RWPE1 (cell line): Measurements from ENCODE around the gene NPTN.

Experiments
- CTCF ChIA-PET: fragments of 350-600 bp; sonication (Branson Sonifier 250); formaldehyde crosslinking; extraction: SDS; loops from one replicate; lab custom pipeline; 2021; lab: Yijun Ruan, JAX
- POLR2A ChIA-PET: fragments of 400-600 bp; formaldehyde crosslinking; extraction: SDS; loops from one replicate; lab custom pipeline; 2020; ENCODE audit warnings: antibody characterized with exemption; ENCODE audit not compliant: low non-redundant PET; lab: Yijun Ruan, JAX
- DNase-seq: peaks from one replicate; pipeline ENCODE4 v3.0.0; 2012; ENCODE audit warnings: low spot score
- H3K27ac ChIP-seq: fragments of 450-650 bp; 2 replicates; pipeline ENCODE4 v1.5.1; 2017
- CTCF ChIP-seq: fragments of 450-650 bp; conservative IDR thresholded peaks from 2 replicates; pipeline ENCODE4 v1.5.1; 2017; ENCODE audit warnings: low read depth, mild to moderate bottlenecking

Gene NPTN

GRCh38 chr15:73600413-73601335 lies 32.5 kb downstream of the NPTN start:
- no peak for TF ChIP-seq CTCF
- POLR2A ChIA-PET = no interaction called here
- no peak overlapping the region for H3K27ac ChIP-seq
- CTCF ChIA-PET = no interaction called here
- no peak for DNase-seq

DNA sequence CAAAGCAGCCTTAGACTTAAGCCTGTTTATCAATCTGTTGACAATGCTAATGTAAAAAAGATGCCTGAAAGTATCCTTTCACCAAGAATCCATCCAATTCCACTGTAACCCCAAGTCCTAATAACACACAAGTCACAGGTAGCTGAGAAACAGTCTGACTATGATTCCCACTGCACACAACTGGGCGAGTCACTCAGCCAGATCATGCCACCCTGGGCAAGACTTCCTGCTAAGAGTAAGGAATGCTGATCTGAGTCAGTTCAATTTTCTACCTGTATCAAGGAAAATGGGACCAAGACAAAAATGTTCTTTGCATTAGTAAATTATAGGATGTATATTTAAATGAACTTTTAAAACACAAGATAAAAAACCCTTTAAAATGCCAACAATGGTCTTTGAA lies 33.3 kb downstream of the NPTN start:
- CTCF ChIA-PET = no interaction called here
- DNase-seq = peak; percentile 50
- POLR2A ChIA-PET = no interaction called here
- H3K27ac ChIP-seq = no peak overlapping the region
- no peak for TF ChIP-seq CTCF

DNA sequence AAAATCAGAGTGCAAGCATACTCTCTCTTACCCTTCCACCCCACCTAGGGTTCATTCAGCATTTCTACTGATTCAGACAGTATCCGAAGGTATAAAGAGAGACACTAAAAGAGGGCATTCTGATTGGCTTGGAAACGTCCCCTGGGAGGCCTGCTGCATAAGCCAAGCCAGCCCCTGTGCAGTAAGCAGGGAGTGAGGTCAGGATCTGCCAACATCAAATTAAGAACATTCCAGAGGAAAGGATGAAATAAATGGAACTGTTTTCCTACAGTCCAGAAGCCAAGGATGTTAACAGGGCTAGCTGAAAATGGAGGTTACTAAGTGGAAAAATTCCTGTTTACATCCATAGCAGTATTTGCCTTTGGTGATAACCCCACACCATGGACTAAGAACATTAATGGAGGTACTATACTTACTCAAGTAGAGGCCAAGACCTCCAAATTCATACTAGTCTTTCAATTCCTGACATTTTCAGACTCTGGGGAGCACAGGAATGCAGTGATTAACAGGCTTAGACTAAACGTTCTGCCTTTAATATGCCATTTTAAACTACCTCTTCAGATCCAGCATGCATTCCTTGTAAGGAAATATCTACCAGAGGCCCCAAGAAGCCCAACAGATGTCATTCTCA lies 34.5 kb downstream of the NPTN start:
- ChIA-PET POLR2A (no interaction called here), CTCF (interaction anchor here (0.6 kb wide), 1 partner anchor 59 kb away, joined by 3 read pairs; no protein-coding TSS in a partner anchor)
- no peak overlapping the region for H3K27ac ChIP-seq
- TF ChIP-seq CTCF = no peak
- DNase-seq = no peak

GRCh38 chr15:73597036-73597638 lies 36.1 kb downstream of the NPTN start:
- no peak for TF ChIP-seq CTCF
- ChIA-PET POLR2A (interaction anchor here (0.7 kb wide), 1 partner anchor 80 kb away, joined by 7 read pairs; no protein-coding TSS in a partner anchor), CTCF (interaction anchor here (0.6 to 0.9 kb wide), 3 partner anchors 27 to 842 kb away, joined by 3 to 4 read pairs (median 3); no protein-coding TSS in a partner anchor)
- H3K27ac ChIP-seq = peak overlapping the region; percentile 69
- DNase-seq = no peak

DNA sequence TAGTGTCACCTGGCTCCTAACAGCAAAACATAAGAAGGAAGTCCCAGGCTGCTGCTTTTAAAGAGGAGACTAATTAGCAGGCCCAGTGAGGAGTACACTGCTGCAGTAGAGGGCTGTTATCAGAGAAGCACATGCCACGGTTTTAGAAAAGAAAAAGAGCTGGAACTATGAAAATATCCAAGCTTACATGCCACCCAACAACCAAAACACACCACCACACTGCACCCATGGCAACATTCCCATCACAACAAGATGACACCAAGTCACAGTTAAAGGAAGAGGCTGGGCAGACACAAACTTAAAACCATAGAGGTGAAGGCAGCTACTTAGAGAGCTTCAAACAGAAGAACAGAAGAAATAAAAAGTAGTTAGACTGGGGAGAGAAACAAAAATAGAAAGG lies 37.0 kb downstream of the NPTN start:
- TF ChIP-seq CTCF = no peak
- DNase-seq = no peak
- CTCF ChIA-PET = interaction anchor here (0.5 to 0.7 kb wide), 2 partner anchors 40 to 43 kb away, joined by 3 to 4 read pairs; no protein-coding TSS in a partner anchor
- no peak overlapping the region for H3K27ac ChIP-seq
- POLR2A ChIA-PET = no interaction called here

GRCh38 chr15:73594109-73594508 lies 39.1 kb downstream of the NPTN start:
- ChIA-PET POLR2A (interaction anchor here (0.6 kb wide), 1 partner anchor 194 kb away, joined by 5 read pairs; no protein-coding TSS in a partner anchor), CTCF (no interaction called here)
- TF ChIP-seq CTCF = no peak
- H3K27ac ChIP-seq = no peak overlapping the region
- no peak for DNase-seq
